BE2C (cell line): ENCODE measurements around the gene CNTNAP5.

Source experiments
- DNase-seq: peaks from one replicate; pipeline ENCODE4 v3.0.0-alpha.2; 2020
- H3K27me3 ChIP-seq: fragments of 250-450 bp; sonication (Bioruptor Pico); 2 replicates; pipeline ENCODE4 v1.5.1; 2020; ENCODE audit warnings: mild to moderate bottlenecking
- H3K36me3 ChIP-seq: fragments of 250-450 bp; sonication (Bioruptor Pico); 2 replicates; pipeline ENCODE4 v1.5.1; 2020; ENCODE audit warnings: mild to moderate bottlenecking
- H3K4me1 ChIP-seq: fragments of 250-450 bp; sonication (Bioruptor Pico); 2 replicates; pipeline ENCODE4 v1.5.1; 2020
- H3K4me3 ChIP-seq: 2 replicates; pipeline ENCODE4 v1.5.1; 2011; ENCODE audit warnings: low read depth, low read length
- H3K9me3 ChIP-seq: fragments of 250-450 bp; sonication (Bioruptor Pico); 2 replicates; pipeline ENCODE4 v1.5.1; 2020
- TF ChIP-seq, protein P1 (sequence below): IDR thresholded peaks from 2 replicates; pipeline ENCODE4 v1.5.1; 2012; ENCODE audit warnings: mild to moderate bottlenecking, low read depth, low read length

CNTNAP5 gene

DNA sequence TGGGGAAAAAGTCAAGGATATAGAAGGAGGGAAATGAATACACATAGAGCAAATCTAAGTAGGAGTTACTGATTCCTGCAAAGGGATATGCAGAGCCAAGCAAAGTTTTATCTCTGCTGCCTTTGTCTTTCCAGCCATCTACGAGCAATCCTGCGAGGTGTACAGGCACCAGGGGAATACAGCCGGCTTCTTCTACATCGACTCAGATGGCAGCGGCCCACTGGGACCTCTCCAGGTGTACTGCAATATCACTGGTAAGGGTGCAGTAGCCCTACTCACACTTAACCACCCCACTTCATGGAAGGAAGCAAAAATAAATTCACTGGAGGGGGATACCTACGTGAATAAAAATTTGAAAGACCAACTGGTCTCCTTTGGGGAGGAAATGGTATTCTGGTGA lies 584.6 kb downstream of the CNTNAP5 start:
- DNase-seq: no peak
- Histone ChIP-seq H3K4me3 (no peak overlapping the region), H3K9me3 (no peaks in the 10 kb centered on the region), H3K4me1 (no peaks in the 10 kb centered on the region), H3K27me3 (no peaks in the 10 kb centered on the region), H3K36me3 (no peaks in the 10 kb centered on the region)
- TF ChIP-seq, protein P1, sequence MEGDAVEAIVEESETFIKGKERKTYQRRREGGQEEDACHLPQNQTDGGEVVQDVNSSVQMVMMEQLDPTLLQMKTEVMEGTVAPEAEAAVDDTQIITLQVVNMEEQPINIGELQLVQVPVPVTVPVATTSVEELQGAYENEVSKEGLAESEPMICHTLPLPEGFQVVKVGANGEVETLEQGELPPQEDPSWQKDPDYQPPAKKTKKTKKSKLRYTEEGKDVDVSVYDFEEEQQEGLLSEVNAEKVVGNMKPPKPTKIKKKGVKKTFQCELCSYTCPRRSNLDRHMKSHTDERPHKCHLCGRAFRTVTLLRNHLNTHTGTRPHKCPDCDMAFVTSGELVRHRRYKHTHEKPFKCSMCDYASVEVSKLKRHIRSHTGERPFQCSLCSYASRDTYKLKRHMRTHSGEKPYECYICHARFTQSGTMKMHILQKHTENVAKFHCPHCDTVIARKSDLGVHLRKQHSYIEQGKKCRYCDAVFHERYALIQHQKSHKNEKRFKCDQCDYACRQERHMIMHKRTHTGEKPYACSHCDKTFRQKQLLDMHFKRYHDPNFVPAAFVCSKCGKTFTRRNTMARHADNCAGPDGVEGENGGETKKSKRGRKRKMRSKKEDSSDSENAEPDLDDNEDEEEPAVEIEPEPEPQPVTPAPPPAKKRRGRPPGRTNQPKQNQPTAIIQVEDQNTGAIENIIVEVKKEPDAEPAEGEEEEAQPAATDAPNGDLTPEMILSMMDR: no peak

GRCh38 chr2:124610141-124610540 lies 585.1 kb downstream of the CNTNAP5 start:
- H3K27me3 ChIP-seq: no peaks in the 10 kb centered on the region
- H3K4me1 ChIP-seq: no peaks in the 10 kb centered on the region
- no peaks in the 10 kb centered on the region for H3K36me3 ChIP-seq
- no peak overlapping the region for H3K4me3 ChIP-seq
- H3K9me3 ChIP-seq: no peaks in the 10 kb centered on the region
- TF ChIP-seq, protein P1: no peak
- DNase-seq: no peak

- no peaks in the 10 kb centered on the region for H3K27me3 ChIP-seq
- no peaks in the 10 kb centered on the region for H3K9me3 ChIP-seq
- TF ChIP-seq, protein P1: no peak
- H3K36me3 ChIP-seq: no peaks in the 10 kb centered on the region
- H3K4me3 ChIP-seq: no peak overlapping the region
- no peaks in the 10 kb centered on the region for H3K4me1 ChIP-seq
- no peak for DNase-seq
These were observed 585.8 kb downstream of the CNTNAP5 start for GRCh38 chr2:124610866-124611265.

- TF ChIP-seq, protein P1: no peak
- no peaks in the 10 kb centered on the region for H3K4me1 ChIP-seq
- H3K36me3 ChIP-seq: no peaks in the 10 kb centered on the region
- H3K27me3 ChIP-seq: no peaks in the 10 kb centered on the region
- no peak overlapping the region for H3K4me3 ChIP-seq
- DNase-seq: no peak
- no peaks in the 10 kb centered on the region for H3K9me3 ChIP-seq
These were observed 598.5 kb downstream of the CNTNAP5 start for GRCh38 chr2:124623560-124623959.

DNA sequence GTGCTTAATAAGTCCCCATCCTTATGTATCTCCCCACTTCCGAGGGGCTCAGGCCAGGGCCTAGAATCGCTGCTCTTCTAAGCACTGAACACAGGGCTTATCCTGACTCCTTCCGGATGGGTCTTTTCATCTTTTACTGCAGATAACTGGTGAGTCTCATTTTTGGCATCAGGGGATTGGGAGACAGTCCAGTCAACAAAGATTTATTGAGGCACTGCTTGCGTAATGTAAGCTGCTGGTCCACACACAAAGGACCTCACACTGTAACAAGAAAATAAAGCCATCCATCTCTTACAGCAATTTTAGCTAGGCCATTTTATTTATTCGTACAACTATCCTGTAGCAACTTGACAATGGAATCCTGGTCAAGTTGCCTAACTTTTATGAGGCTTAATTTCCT lies 600.5 kb downstream of the CNTNAP5 start:
- H3K4me1 ChIP-seq: no peaks in the 10 kb centered on the region
- H3K27me3 ChIP-seq: no peaks in the 10 kb centered on the region
- DNase-seq: no peak
- H3K9me3 ChIP-seq: no peaks in the 10 kb centered on the region
- no peaks in the 10 kb centered on the region for H3K36me3 ChIP-seq
- H3K4me3 ChIP-seq: no peak overlapping the region
- TF ChIP-seq, protein P1: no peak

- TF ChIP-seq, protein P1: no peak
- H3K9me3 ChIP-seq: no peaks in the 10 kb centered on the region
- no peaks in the 10 kb centered on the region for H3K4me1 ChIP-seq
- H3K4me3 ChIP-seq: no peak overlapping the region
- no peaks in the 10 kb centered on the region for H3K36me3 ChIP-seq
- H3K27me3 ChIP-seq: no peaks in the 10 kb centered on the region
- no peak for DNase-seq
These were observed 601.9 kb downstream of the CNTNAP5 start for GRCh38 chr2:124626993-124627392.
